Skeletal muscle tissue (tissue), 4 donors: ENCODE data around the gene CLASP1. TPM values are rescaled to one million over a fixed set of nuclear protein-coding genes. Genes with fewer than 3 reads are reported as not detected.
"Not testable (repeated sequence)": the region's sequence is repeated elsewhere in the genome, so short reads cannot be mapped to it uniquely, and the experiment has no call there.

Experiments used
- H3K27ac ChIP-seq: one replicate; pipeline ENCODE4 v1.7.0; 2013; ENCODE audit warnings: mild to moderate bottlenecking, low read depth, low read length, inconsistent platforms
- H3K27me3 ChIP-seq, 3 donors: one replicate each; pipeline ENCODE4 v1.7.0; 2013; ENCODE audit warnings: low read length in 3 of 3; ENCODE audit not compliant: control insufficient read depth in 3 of 3, insufficient read depth in 3 of 3
- H3K36me3 ChIP-seq, 3 donors: one replicate each; pipeline ENCODE4 v1.7.0; 2013; ENCODE audit warnings: low read length in 3 of 3; ENCODE audit not compliant: control insufficient read depth in 3 of 3, insufficient read depth in 3 of 3
- H3K4me1 ChIP-seq, 3 donors: one replicate each; pipeline ENCODE4 v1.7.0; 2013; ENCODE audit warnings: low read length in 3 of 3, mild to moderate bottlenecking in 3 of 3; ENCODE audit not compliant: control insufficient read depth in 3 of 3, insufficient read depth in 3 of 3
- H3K4me3 ChIP-seq, 3 donors: one replicate each; pipeline ENCODE4 v1.7.0; 2013; ENCODE audit warnings: low read length in 3 of 3
- H3K9ac ChIP-seq, 3 donors: one replicate each; pipeline ENCODE4 v1.7.0; 2013; ENCODE audit warnings: low read length in 3 of 3, mild to moderate bottlenecking in 3 of 3, moderate library complexity in 2 of 3, low read depth in 1 of 3
- H3K9me3 ChIP-seq, 3 donors: one replicate each; pipeline ENCODE4 v1.7.0; 2013; ENCODE audit warnings: low read length in 3 of 3; ENCODE audit not compliant: control insufficient read depth in 3 of 3
- total RNA-seq: library from RNA; depleted of rRNA; stranded (reverse); fragments of >200 nt; gene quantifications from one replicate; pipeline ENCODE4 v1.2.3, GENCODE V29; 2014
- donor health status: Osteomylitis.

CLASP1 gene
- total RNA-seq, 1 donor from 2014 or later, result 74.1 TPM

- Histone ChIP-seq H3K27ac (no peak overlapping the region), H3K9ac (no peak overlapping the region), H3K4me3 (no peak overlapping the region)
These were observed 350.8 kb downstream of the CLASP1 start for GRCh38 chr2:121298476-121298875.

GRCh38 chr2:121297866-121298265 is 351.4 kb downstream of the CLASP1 start:
- H3K9ac ChIP-seq, H3K9me3 ChIP-seq, H3K4me1 ChIP-seq, H3K4me3 ChIP-seq, H3K27ac ChIP-seq, H3K27me3 ChIP-seq, H3K36me3 ChIP-seq: not testable (repeated sequence)

More at GRCh38 chr2:121298476-121298875, 350.8 kb downstream of the CLASP1 start:
- no peaks in the 10 kb centered on the region for H3K9me3 ChIP-seq
- H3K36me3 ChIP-seq, result no peaks in the 10 kb centered on the region
- H3K4me1 ChIP-seq, result no peaks in the 10 kb centered on the region
- peaks cover 0 to under 1% (median 0%) of the 10 kb centered on the region in 3 donors for H3K27me3 ChIP-seq

GRCh38 chr2:121297217-121297830 is 351.9 kb downstream of the CLASP1 start:
- H3K27ac ChIP-seq, result no peak overlapping the region
- no peaks in the 10 kb centered on the region for H3K27me3 ChIP-seq
- no peak overlapping the region for H3K4me3 ChIP-seq
- no peaks in the 10 kb centered on the region for H3K36me3 ChIP-seq
- no peaks in the 10 kb centered on the region for H3K4me1 ChIP-seq
- H3K9me3 ChIP-seq, result no peaks in the 10 kb centered on the region
- no peak overlapping the region for H3K9ac ChIP-seq

- Histone ChIP-seq H3K27me3 (no peaks in the 10 kb centered on the region), H3K36me3 (no peaks in the 10 kb centered on the region), H3K4me3 (no peak overlapping the region), H3K27ac (no peak overlapping the region), H3K4me1 (no peaks in the 10 kb centered on the region), H3K9ac (no peak overlapping the region), H3K9me3 (no peaks in the 10 kb centered on the region)
These were observed 353.2 kb downstream of the CLASP1 start for GRCh38 chr2:121295911-121296650.

- H3K9me3 ChIP-seq, result no peaks in the 10 kb centered on the region
- H3K4me1 ChIP-seq, result no peaks in the 10 kb centered on the region
- H3K27ac ChIP-seq, result no peak overlapping the region
- no peaks in the 10 kb centered on the region for H3K36me3 ChIP-seq
- no peaks in the 10 kb centered on the region for H3K27me3 ChIP-seq
- H3K4me3 ChIP-seq, result no peak overlapping the region
- no peak overlapping the region for H3K9ac ChIP-seq
These were observed 354.1 kb downstream of the CLASP1 start for GRCh38 chr2:121294881-121295840.

GRCh38 chr2:121293450-121294325 is 355.6 kb downstream of the CLASP1 start:
- no peaks in the 10 kb centered on the region for H3K27me3 ChIP-seq
- H3K9me3 ChIP-seq, result no peaks in the 10 kb centered on the region
- no peak overlapping the region for H3K9ac ChIP-seq
- H3K4me3 ChIP-seq, result no peak overlapping the region
- H3K4me1 ChIP-seq, result no peaks in the 10 kb centered on the region
- H3K27ac ChIP-seq, result no peak overlapping the region
- H3K36me3 ChIP-seq, result no peaks in the 10 kb centered on the region

- Histone ChIP-seq H3K9ac (no peak overlapping the region), H3K4me1 (no peaks in the 10 kb centered on the region), H3K36me3 (no peaks in the 10 kb centered on the region), H3K27me3 (peaks cover 0 to 4% (median under 1%) of the 10 kb centered on the region in 3 donors), H3K27ac (no peak overlapping the region), H3K4me3 (no peak overlapping the region), H3K9me3 (no peaks in the 10 kb centered on the region)
These were observed 358.0 kb downstream of the CLASP1 start for GRCh38 chr2:121291251-121291580.

- Histone ChIP-seq H3K9ac (no peak overlapping the region), H3K27ac (no peak overlapping the region), H3K36me3 (no peaks in the 10 kb centered on the region), H3K27me3 (peaks cover 5 to 11% (median 8%) of the 10 kb centered on the region in 3 donors), H3K4me3 (no peak overlapping the region), H3K9me3 (no peaks in the 10 kb centered on the region), H3K4me1 (peaks cover 0 to 5% (median 0%) of the 10 kb centered on the region in 3 donors)
These were observed 360.0 kb downstream of the CLASP1 start for GRCh38 chr2:121289271-121289670.

- Histone ChIP-seq H3K27me3 (peaks cover 8 to 18% (median 11%) of the 10 kb centered on the region in 3 donors), H3K27ac (no peak overlapping the region), H3K4me3 (no peak overlapping the region), H3K36me3 (no peaks in the 10 kb centered on the region), H3K4me1 (peaks cover 0 to 9% (median 0%) of the 10 kb centered on the region in 3 donors), H3K9ac (no peak overlapping the region), H3K9me3 (no peaks in the 10 kb centered on the region)
These were observed 360.6 kb downstream of the CLASP1 start for GRCh38 chr2:121288454-121289231.
